Upper lobe of left lung (tissue), 6 donors: Measurements from ENCODE around the gene UBAP2. TPM values are rescaled to one million over a fixed set of nuclear protein-coding genes. Genes with fewer than 3 reads are reported as not detected.

Experiments used
- ATAC-seq, 2 donors: fragments of 200-7000 bp; cut with Tn5 transposase; one replicate each; pipeline ENCODE4 v1.9.1; 2022; ENCODE audit warnings: mild to moderate bottlenecking in 2 of 2, moderate library complexity in 2 of 2; ENCODE audit not compliant: low FRiP score in 2 of 2
- DNase-seq, 2 donors: peaks; one replicate each; pipeline ENCODE4 v3.0.0-alpha.2; 2019 to 2020
- H3K27ac ChIP-seq, 4 donors: fragments of 200-600 bp; sonication (generic); one replicate each; pipeline ENCODE4 v1.5.1; 2016 to 2019
- H3K27me3 ChIP-seq, 4 donors: fragments of 200-600 bp; sonication (generic); one replicate each; pipeline ENCODE4 v1.5.1; 2017 to 2019
- H3K36me3 ChIP-seq, 4 donors: fragments of 200-600 bp; sonication (generic); one replicate each; pipeline ENCODE4 v1.5.1; 2016 to 2019
- H3K4me1 ChIP-seq, 4 donors: fragments of 200-600 bp; sonication (generic); one replicate each; pipeline ENCODE4 v1.5.1; 2018 to 2019
- H3K4me3 ChIP-seq, 4 donors: fragments of 200-600 bp; sonication (generic); one replicate each; pipeline ENCODE4 v1.5.1; 2017 to 2019; ENCODE audit warnings: mild to moderate bottlenecking in 2 of 4, moderate library complexity in 1 of 4
- H3K9me3 ChIP-seq, 4 donors: fragments of 200-600 bp; sonication (generic); one replicate each; pipeline ENCODE4 v1.5.1; 2018 to 2019
- EP300 ChIP-seq, 4 donors: sonication (generic); formaldehyde crosslinking; IDR thresholded peaks; one replicate each; pipeline ENCODE4 v1.5.1; 2017; ENCODE audit warnings: antibody characterized with exemption in 4 of 4, control low read depth in 2 of 4
- POLR2A ChIP-seq, 4 donors: fragments of 450-650 bp; IDR thresholded peaks; one replicate each; pipeline ENCODE4 v1.5.1; 2016 to 2017; ENCODE audit warnings: antibody characterized with exemption in 4 of 4, mild to moderate bottlenecking in 2 of 4
- POLR2AphosphoS5 ChIP-seq, 2 donors: sonication (generic); formaldehyde crosslinking; IDR thresholded peaks; one replicate each; pipeline ENCODE4 v1.5.1; 2017; ENCODE audit warnings: antibody characterized with exemption in 2 of 2
- whole genome bisulfite sequencing, 2 donors: methylation state at CpG; one replicate each; pipeline ENCODE4 v1.1.5; 2017 to 2018; 5-methylcytosine and 5-hydroxymethylcytosine counted together
- total RNA-seq, 6 donors: library from RNA; depleted of rRNA in 4 of 6; stranded (reverse); fragments of >200 nt in 4 of 6; gene quantifications; one replicate each; pipeline versions ENCODE4 v1.1.0 to v1.2.1, GENCODE V29; 2016 to 2021
- TF ChIP-seq, protein P1 (sequence below), 6 experiments: fragments of 450-650 bp in 4 of 6; fragments of 200-600 bp in 2 of 6; sonication (generic) in 2 of 6; IDR thresholded peaks; one replicate each; pipeline ENCODE4 v1.5.1; 2016 to 2019; ENCODE audit warnings: antibody characterized with exemption in 6 of 6
- donor health status: DM: no; HTN: no; CAD: no; lungs with moderate emphysema.
- donor health status: DM: no; HTN: yes; CAD: no; lungs with severe emphysema.

The UBAP2 gene
- total RNA-seq, 6 donors from 2014 or later, result 22.3 to 48.2 (median 35.3) TPM

GRCh38 chr9:33927694-33928093, 121.0 kb downstream of the UBAP2 start:
- Histone ChIP-seq H3K27ac (no peak overlapping the region), H3K4me3 (no peak overlapping the region), H3K27me3 (no peaks in the 10 kb centered on the region), H3K4me1 (peaks cover 0 to 10% (median 4%) of the 10 kb centered on the region in 4 donors), H3K36me3 (peaks cover 23 to 88% (median 75%) of the 10 kb centered on the region in 4 donors), H3K9me3 (no peaks in the 10 kb centered on the region)
- ATAC-seq (no peak), DNase-seq (peak in 1 of 2 donors; percentile 53)
- TF ChIP-seq EP300 (IDR thresholded peaks at IDR 0.05), result no peak
- no peak for TF ChIP-seq POLR2AphosphoS5 (IDR thresholded peaks at IDR 0.05)
- 91 to 94% methylated on average over 15 of the region's 15 CpGs for WGBS, 2 donors

DNA sequence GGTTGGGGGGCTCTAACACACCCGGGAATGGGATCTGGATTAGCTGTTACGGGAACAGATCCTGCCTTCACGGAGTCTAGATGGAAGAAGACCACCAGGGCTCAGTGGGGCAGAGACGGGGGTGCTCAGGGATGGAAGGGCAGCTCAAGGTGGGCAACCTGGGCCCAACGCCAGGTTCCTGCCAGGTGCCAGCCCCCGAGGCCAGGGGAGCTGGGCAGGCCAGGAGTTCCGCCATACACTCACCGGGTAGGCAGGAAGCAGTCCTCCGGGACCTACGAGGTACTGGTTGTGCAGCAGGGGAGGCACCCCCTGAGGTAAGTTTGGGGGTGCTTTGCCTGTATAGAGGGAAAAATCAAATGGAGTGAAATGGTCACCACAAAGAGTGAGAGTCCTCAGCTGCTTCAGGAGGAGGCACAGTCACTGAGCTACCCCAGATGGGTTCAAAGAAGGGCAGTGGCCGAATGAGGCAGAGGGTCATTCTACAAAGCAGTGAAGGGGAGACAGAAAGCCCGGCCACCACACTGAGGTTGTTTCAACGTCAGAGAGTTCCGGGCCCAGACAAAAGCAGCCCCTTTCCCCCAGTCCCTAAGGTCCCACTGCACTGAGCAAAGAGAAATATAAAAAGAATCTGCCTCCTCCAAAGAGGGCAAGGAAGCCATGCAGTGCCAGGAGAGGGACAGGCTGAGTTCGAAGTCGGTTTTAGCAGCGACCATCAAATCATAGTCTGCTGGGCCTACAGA, 121.8 kb downstream of the UBAP2 start:
- H3K4me3 ChIP-seq, result no peak overlapping the region
- ATAC-seq (no peak), DNase-seq (no peak)
- no peaks in the 10 kb centered on the region for H3K9me3 ChIP-seq
- WGBS, 2 donors, result 92 to 97% methylated on average over 13 to 17 of the region's 17 CpGs
- H3K27ac ChIP-seq, result no peak overlapping the region
- H3K36me3 ChIP-seq, result peaks cover 26 to 88% (median 75%) of the 10 kb centered on the region in 4 donors
- TF ChIP-seq, protein P1, sequence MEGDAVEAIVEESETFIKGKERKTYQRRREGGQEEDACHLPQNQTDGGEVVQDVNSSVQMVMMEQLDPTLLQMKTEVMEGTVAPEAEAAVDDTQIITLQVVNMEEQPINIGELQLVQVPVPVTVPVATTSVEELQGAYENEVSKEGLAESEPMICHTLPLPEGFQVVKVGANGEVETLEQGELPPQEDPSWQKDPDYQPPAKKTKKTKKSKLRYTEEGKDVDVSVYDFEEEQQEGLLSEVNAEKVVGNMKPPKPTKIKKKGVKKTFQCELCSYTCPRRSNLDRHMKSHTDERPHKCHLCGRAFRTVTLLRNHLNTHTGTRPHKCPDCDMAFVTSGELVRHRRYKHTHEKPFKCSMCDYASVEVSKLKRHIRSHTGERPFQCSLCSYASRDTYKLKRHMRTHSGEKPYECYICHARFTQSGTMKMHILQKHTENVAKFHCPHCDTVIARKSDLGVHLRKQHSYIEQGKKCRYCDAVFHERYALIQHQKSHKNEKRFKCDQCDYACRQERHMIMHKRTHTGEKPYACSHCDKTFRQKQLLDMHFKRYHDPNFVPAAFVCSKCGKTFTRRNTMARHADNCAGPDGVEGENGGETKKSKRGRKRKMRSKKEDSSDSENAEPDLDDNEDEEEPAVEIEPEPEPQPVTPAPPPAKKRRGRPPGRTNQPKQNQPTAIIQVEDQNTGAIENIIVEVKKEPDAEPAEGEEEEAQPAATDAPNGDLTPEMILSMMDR (IDR thresholded peaks at IDR 0.05), result no peak
- TF ChIP-seq POLR2A (IDR thresholded peaks at IDR 0.05) (no peak), POLR2AphosphoS5 (IDR thresholded peaks at IDR 0.05) (no peak), EP300 (IDR thresholded peaks at IDR 0.05) (no peak)
- no peaks in the 10 kb centered on the region for H3K27me3 ChIP-seq
- H3K4me1 ChIP-seq, result peaks cover 0 to 10% (median 4%) of the 10 kb centered on the region in 4 donors

GRCh38 chr9:33924978-33925797, 123.5 kb downstream of the UBAP2 start:
- Histone ChIP-seq H3K4me1 (peaks cover 0 to 10% (median 4%) of the 10 kb centered on the region in 4 donors), H3K9me3 (no peaks in the 10 kb centered on the region), H3K27me3 (no peaks in the 10 kb centered on the region), H3K4me3 (no peak overlapping the region), H3K27ac (peak overlapping the region in 1 of 4 donors; percentile 43), H3K36me3 (peaks cover 26 to 89% (median 79%) of the 10 kb centered on the region in 4 donors)
- DNase-seq (no peak), ATAC-seq (peak in 1 of 2 donors; percentile 57)
- 69 to 72% methylated on average over 17 of the region's 17 CpGs for WGBS, 2 donors
- TF ChIP-seq POLR2A (IDR thresholded peaks at IDR 0.05) (no peak), EP300 (IDR thresholded peaks at IDR 0.05) (no peak)
- TF ChIP-seq, protein P1 (IDR thresholded peaks at IDR 0.05), result peak in 5 of 6 experiments; percentile 30 to 38 (median 33)

DNA sequence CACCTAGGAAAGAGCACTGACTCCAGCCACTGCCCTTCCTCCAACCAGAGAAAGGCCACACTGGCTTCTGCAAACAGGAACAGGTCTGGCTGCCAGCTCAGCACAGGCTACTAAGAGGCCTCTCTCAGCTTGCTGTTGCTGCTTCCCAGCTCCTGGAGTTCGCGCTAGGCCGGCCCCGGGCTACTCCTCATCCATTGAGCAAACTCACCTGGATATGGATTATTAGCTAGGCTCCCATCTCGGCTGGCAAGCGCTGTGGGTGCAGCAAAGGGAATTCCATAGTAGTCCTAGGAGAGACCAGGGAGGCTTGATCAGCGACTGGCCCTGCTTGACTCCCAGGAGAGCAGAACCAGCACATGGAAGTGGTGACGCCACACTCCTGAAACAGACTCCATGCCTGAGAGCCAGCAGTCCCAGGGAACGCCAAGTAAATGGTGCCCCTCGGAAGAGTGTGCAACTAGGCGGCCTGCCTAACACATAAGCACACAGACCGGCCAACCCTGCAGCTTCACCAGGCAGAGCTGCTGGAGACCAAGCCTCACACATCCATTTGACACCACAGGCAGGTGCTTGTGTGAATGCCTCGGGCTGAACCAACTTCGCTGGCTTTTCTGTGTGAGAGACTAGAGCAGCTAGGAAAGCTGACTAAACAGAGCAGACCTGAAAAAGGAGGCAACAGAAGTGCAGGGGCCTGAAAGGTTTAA, 124.5 kb downstream of the UBAP2 start:
- WGBS, 2 donors, result 91 to 93% methylated on average over 5 to 14 of the region's 14 CpGs
- no peak overlapping the region for H3K27ac ChIP-seq
- ATAC-seq, result no peak
- peak in 1 of 2 donors; percentile 51 for DNase-seq
- H3K4me3 ChIP-seq, result no peak overlapping the region
- H3K4me1 ChIP-seq, result peaks cover 0 to 13% (median 4%) of the 10 kb centered on the region in 4 donors
- H3K36me3 ChIP-seq, result peaks cover 26 to 95% (median 78%) of the 10 kb centered on the region in 4 donors
- no peaks in the 10 kb centered on the region for H3K9me3 ChIP-seq
- H3K27me3 ChIP-seq, result no peaks in the 10 kb centered on the region
- no peak for TF ChIP-seq POLR2AphosphoS5 (IDR thresholded peaks at IDR 0.05)
- TF ChIP-seq, protein P1 (IDR thresholded peaks at IDR 0.05), result no peak

DNA sequence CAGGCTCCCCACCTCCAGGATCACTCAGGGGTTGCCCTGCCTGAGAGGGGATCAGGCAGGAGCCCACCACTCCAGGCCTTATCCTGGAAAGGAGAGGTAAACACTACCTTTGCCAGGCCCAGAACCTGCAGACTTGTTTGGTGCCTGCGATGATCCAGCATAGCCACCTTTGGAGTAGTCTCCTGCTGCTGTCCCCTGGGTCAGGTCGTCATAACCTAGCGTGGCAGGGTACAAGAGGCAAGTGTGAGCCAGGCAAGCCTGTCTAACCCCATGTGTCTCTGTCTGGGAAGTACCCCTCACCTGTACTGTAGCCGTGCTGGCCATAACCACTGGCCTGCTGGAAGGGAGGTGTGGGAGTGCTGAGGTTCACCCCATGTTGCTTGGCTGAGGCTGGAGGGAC, 125.6 kb downstream of the UBAP2 start:
- DNase-seq, result no peak
- 95 to 100% methylated on average over 1 to 4 of the region's 4 CpGs for WGBS, 2 donors
- TF ChIP-seq, protein P1 (IDR thresholded peaks at IDR 0.05), result no peak
- no peak for TF ChIP-seq POLR2A (IDR thresholded peaks at IDR 0.05)
- no peak for TF ChIP-seq POLR2AphosphoS5 (IDR thresholded peaks at IDR 0.05)
- TF ChIP-seq EP300 (IDR thresholded peaks at IDR 0.05), result no peak
- Histone ChIP-seq H3K27ac (no peak overlapping the region), H3K4me1 (peaks cover 0 to 13% (median 4%) of the 10 kb centered on the region in 4 donors), H3K4me3 (no peak overlapping the region), H3K36me3 (peaks cover 26 to 95% (median 76%) of the 10 kb centered on the region in 4 donors), H3K9me3 (no peaks in the 10 kb centered on the region), H3K27me3 (no peaks in the 10 kb centered on the region)
- ATAC-seq, result no peak
